ENCODE data around the gene NFASC.

The NFASC gene

DNA sequence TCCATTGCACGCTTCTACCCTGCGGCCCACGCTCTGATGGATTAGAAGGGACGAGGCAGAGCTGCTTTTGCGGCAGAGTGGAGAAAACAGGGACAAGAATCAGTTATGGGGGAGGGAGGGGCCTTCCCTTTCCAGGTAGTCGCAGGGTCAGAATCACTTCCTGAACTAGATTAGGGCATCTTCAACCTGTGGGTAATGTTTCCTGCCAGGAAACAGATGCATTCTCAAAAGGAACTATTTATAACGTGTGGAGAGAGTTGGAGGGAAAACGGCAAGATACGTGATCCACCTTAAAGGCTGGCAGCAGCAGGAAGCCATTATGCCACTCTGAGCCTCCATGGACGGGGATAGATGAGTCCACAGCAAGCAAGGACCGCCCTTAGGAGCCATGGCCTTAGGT, 112.5 kb downstream of the NFASC start:
- peak overlapping the region; percentile 80 for H3K4me2 ChIP-seq
- TF ChIP-seq Cebpa-rat (IDR thresholded peaks at IDR 0.05), result no peak
- H3K4me3 ChIP-seq, result peak overlapping the region; percentile 32; the same call in 1 of the 2 replicates
- peak overlapping the region; percentile 46; the same call in 1 of the 2 replicates for H3K9ac ChIP-seq
- H3K9me3 ChIP-seq, result no peaks in the 10 kb centered on the region
- no peaks in the 10 kb centered on the region for H4K20me1 ChIP-seq
- H3K36me3 ChIP-seq, result no peaks in the 10 kb centered on the region
- H3K27me3 ChIP-seq, result no peaks in the 10 kb centered on the region
- H3K27ac ChIP-seq, result peak overlapping the region; percentile 78
- H3K4me1 ChIP-seq, result peaks cover 43% of the 10 kb centered on the region

DNA sequence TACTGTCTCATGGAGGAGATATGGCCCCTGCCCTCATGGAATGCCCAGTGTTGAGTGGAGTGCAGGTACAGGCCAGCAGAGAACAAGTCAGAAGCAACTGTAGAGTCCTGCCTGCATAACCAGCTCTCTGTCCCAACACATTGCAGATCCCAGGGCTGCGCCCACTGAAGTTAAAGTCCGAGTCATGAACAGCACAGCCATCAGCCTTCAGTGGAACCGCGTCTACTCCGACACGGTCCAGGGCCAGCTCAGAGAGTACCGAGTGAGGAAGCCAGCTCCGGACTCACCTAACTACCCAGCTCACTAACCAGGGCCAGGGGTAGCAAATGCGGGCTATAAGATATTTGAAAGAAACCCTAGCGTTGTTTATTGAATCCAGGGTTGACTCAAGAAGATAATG, 113.2 kb downstream of the NFASC start:
- Histone ChIP-seq H3K27ac (peak overlapping the region; percentile 78), H3K4me3 (no peak overlapping the region), H3K9ac (peak overlapping the region; percentile 46; the same call in 1 of the 2 replicates), H4K20me1 (no peaks in the 10 kb centered on the region), H3K4me1 (peaks cover 43% of the 10 kb centered on the region), H3K36me3 (no peaks in the 10 kb centered on the region), H3K9me3 (no peaks in the 10 kb centered on the region), H3K27me3 (no peaks in the 10 kb centered on the region), H3K4me2 (peak overlapping the region; percentile 80)
- TF ChIP-seq Cebpa-rat (IDR thresholded peaks at IDR 0.05), result no peak

DNA sequence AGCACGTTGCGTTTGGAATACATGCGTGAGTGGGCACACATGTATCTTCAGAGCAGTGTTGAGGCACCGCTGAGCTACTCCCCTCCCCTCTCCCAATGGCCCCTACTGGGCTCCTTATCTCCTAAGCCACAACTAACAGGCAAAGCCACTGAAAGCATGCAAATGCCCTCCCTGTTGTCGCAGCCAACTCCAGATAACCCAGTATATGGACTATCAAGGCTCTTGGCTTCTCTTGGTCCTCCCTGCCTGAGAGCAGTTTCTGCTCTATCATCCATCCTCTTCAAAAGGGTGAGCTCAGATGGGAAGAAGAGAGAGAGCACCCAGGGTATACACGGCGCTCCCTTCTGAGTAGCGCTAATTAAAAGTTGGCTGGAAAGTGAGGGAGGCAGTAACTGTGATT, 113.8 kb downstream of the NFASC start:
- H3K9ac ChIP-seq, result no peak overlapping the region
- H3K36me3 ChIP-seq, result no peaks in the 10 kb centered on the region
- TF ChIP-seq Cebpa-rat (IDR thresholded peaks at IDR 0.05), result no peak
- no peaks in the 10 kb centered on the region for H3K9me3 ChIP-seq
- H3K27me3 ChIP-seq, result no peaks in the 10 kb centered on the region
- H3K4me3 ChIP-seq, result no peak overlapping the region
- peaks cover 43% of the 10 kb centered on the region for H3K4me1 ChIP-seq
- H4K20me1 ChIP-seq, result no peaks in the 10 kb centered on the region
- H3K4me2 ChIP-seq, result peak overlapping the region; percentile 30
- no peak overlapping the region for H3K27ac ChIP-seq

DNA sequence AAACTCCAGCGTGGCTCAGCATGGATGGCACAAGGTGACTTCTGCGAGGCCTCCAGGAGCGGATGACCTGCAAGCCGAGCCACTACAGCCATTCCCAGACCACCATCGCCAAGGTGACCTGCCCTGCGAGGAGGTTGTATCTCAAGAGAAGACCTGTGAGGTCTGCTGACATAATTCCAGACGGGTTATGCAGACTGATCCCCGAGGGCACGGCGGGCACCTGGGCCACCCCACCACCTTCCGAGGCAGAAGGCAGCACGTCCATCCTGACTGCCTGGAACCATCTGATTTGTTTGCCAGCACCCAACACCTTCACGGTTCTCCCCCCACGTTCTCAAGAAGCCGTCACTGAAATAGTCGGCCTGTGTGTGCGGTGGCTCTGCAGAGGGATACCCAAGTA, 115.5 kb downstream of the NFASC start:
- Histone ChIP-seq H3K27me3 (no peaks in the 10 kb centered on the region), H3K27ac (no peak overlapping the region), H3K4me1 (peaks cover 40% of the 10 kb centered on the region), H3K36me3 (no peaks in the 10 kb centered on the region), H3K9ac (no peak overlapping the region), H3K4me2 (no peak overlapping the region), H3K4me3 (no peak overlapping the region), H3K9me3 (no peaks in the 10 kb centered on the region), H4K20me1 (no peaks in the 10 kb centered on the region)
- TF ChIP-seq Cebpa-rat (IDR thresholded peaks at IDR 0.05), result no peak

DNA sequence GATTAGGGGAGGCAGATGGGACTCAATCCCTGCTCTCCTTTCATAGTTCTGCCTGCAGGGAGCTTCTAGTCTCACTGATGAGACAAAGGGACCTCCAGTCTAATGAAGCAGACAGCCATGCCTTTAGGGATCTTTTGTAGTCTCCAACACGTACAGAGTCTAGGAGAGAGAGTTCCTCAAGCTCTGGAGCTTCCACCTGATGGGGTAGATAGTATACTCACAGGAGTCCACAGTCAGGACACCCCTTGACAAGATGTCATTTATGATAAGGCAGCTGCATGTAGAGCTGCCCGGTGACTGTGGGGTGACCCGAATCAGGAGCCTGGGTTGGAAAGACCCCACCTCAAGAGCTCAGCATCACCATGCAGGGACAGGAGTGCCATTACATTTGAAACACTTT, 117.0 kb downstream of the NFASC start:
- no peak overlapping the region for H3K9ac ChIP-seq
- no peaks in the 10 kb centered on the region for H4K20me1 ChIP-seq
- no peaks in the 10 kb centered on the region for H3K9me3 ChIP-seq
- H3K27ac ChIP-seq, result no peak overlapping the region
- peaks cover 36% of the 10 kb centered on the region for H3K4me1 ChIP-seq
- no peak overlapping the region for H3K4me3 ChIP-seq
- H3K27me3 ChIP-seq, result no peaks in the 10 kb centered on the region
- H3K4me2 ChIP-seq, result no peak overlapping the region
- TF ChIP-seq Cebpa-rat (IDR thresholded peaks at IDR 0.05), result no peak
- no peaks in the 10 kb centered on the region for H3K36me3 ChIP-seq

DNA sequence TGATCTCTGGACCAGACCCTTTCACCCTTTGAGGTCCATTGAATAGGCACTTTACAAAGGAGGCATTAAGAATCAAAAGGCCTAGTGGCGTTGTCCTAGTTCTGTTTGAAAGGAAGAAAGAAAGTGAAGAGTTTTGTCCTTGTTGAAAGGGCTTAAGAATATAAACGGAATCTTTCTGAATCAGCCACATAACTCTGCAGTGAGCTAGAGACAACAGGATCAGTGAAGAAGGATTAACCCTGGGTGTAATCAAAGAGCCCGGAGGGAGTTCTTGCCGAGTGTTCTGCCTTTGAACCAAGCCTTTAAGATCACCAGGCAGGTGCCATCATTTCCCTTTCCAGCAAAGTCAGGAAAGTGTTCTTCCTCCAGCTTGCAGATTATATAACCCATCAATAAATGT, 117.5 kb downstream of the NFASC start:
- H3K4me1 ChIP-seq, result peaks cover 35% of the 10 kb centered on the region
- TF ChIP-seq Cebpa-rat (IDR thresholded peaks at IDR 0.05), result no peak
- H3K36me3 ChIP-seq, result no peaks in the 10 kb centered on the region
- H3K27me3 ChIP-seq, result no peaks in the 10 kb centered on the region
- no peak overlapping the region for H3K27ac ChIP-seq
- H3K4me3 ChIP-seq, result no peak overlapping the region
- no peaks in the 10 kb centered on the region for H3K9me3 ChIP-seq
- H3K9ac ChIP-seq, result no peak overlapping the region
- H3K4me2 ChIP-seq, result no peak overlapping the region
- H4K20me1 ChIP-seq, result no peaks in the 10 kb centered on the region

DNA sequence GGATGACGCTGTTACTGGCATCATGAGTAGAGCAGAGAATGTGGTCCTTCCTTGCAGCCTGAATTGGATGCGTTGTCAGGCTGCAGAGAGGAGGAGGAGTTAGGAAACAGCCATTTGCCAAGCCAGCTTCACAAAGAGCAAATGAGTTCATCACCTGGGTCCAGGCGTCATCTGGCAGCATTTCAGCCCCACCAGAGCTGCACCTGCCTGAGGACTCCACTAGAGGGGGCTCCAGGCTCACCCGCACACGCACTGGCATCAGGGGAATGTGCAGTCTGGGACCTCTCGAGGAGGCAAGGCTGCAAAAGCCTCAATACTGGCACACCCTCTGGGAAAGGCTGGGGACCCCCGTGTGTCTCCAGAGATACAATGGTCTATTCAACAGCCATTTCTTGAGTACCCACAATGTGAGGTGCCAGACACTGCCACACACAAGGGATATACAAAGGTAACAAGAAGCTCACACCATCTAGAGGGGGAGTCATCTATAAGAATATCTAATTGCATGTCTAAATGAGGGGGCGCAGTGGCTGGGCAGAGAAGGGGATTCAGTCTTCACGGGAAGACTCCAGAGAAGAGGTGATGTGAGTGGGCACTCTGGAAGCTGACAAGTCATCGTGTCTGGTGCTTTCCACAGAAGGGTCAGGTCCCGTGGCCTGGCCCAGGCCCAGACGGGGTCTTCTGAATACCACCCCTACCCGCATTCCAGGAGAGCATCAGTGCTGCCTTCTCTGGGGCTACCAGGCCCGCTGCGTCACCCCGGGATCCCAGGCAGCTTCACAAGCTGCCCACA, 118.8 kb downstream of the NFASC start:
- no peak overlapping the region for H3K4me2 ChIP-seq
- no peaks in the 10 kb centered on the region for H3K27me3 ChIP-seq
- peaks cover 22% of the 10 kb centered on the region for H3K4me1 ChIP-seq
- no peaks in the 10 kb centered on the region for H4K20me1 ChIP-seq
- no peak overlapping the region for H3K4me3 ChIP-seq
- no peak overlapping the region for H3K27ac ChIP-seq
- no peak overlapping the region for H3K9ac ChIP-seq
- no peaks in the 10 kb centered on the region for H3K36me3 ChIP-seq
- H3K9me3 ChIP-seq, result no peaks in the 10 kb centered on the region
- TF ChIP-seq Cebpa-rat (IDR thresholded peaks at IDR 0.05), result no peak

DNA sequence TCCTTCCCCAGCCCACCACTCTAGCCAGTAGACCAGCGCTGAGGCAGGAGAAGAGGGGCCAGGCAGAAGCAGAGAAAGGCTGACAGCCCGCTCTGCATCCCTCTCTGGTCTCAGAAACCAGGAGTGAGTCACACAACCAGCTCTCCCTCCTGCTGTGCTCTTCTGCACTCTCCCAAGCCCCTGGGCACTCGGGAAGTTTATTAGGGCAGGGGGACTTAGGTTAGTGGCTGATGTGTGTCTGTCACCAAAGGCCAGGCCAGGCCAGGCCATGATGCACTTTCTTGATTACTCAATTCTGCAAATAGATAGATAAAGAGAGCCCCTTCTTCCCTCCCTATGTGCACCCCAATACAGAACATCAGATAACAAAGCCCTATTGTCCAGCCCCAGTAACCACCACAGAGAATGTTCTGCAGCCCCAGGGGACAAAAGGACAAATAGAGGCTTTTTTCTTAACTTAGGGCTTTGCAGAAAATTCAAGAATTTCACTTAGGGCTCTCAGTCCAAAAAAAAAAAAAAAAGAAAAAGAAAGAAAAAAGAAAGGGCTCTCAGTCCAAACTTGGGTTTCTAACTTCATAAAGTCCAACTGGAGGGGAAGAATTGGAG, 119.5 kb downstream of the NFASC start:
- Histone ChIP-seq H3K4me2 (no peak overlapping the region), H4K20me1 (no peaks in the 10 kb centered on the region), H3K27me3 (no peaks in the 10 kb centered on the region), H3K4me1 (peaks cover 16% of the 10 kb centered on the region), H3K9me3 (no peaks in the 10 kb centered on the region), H3K27ac (no peak overlapping the region), H3K36me3 (no peaks in the 10 kb centered on the region), H3K9ac (no peak overlapping the region), H3K4me3 (no peak overlapping the region)
- TF ChIP-seq Cebpa-rat (IDR thresholded peaks at IDR 0.05), result no peak

DNA sequence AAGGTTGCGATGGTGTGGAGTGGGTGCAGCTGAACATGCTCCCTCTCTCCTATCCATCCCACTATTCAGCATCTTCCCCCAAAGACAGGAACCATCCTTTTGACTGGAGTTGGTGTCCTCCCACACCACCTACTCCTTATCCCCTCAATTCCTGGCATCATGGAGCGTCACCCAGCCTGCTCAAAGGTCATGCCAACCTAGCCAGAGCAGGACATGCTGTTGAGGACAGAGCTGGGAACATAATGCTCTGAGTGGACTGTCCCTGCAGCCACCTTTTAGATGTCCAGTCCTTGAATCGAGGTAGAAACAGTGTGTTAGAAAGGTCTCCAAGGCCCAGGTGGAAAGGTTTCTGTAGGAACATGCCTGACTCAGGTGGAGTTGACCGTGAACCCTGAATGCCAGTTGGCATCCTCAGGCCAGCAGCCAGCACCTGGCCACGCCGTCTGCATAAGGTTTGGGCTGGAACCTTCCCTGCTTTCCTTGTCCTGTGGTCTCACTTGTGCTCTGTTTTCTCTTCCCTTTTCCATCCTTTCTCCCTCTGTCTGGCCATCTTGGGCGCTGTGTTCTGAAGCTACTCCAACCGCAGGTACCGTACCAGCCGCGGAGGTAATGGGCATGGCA, 120.2 kb downstream of the NFASC start:
- no peak overlapping the region for H3K9ac ChIP-seq
- no peak for TF ChIP-seq Cebpa-rat (IDR thresholded peaks at IDR 0.05)
- no peak overlapping the region for H3K27ac ChIP-seq
- H4K20me1 ChIP-seq, result no peaks in the 10 kb centered on the region
- H3K36me3 ChIP-seq, result no peaks in the 10 kb centered on the region
- H3K27me3 ChIP-seq, result no peaks in the 10 kb centered on the region
- H3K4me3 ChIP-seq, result no peak overlapping the region
- H3K4me2 ChIP-seq, result no peak overlapping the region
- peaks cover 16% of the 10 kb centered on the region for H3K4me1 ChIP-seq
- H3K9me3 ChIP-seq, result no peaks in the 10 kb centered on the region

DNA sequence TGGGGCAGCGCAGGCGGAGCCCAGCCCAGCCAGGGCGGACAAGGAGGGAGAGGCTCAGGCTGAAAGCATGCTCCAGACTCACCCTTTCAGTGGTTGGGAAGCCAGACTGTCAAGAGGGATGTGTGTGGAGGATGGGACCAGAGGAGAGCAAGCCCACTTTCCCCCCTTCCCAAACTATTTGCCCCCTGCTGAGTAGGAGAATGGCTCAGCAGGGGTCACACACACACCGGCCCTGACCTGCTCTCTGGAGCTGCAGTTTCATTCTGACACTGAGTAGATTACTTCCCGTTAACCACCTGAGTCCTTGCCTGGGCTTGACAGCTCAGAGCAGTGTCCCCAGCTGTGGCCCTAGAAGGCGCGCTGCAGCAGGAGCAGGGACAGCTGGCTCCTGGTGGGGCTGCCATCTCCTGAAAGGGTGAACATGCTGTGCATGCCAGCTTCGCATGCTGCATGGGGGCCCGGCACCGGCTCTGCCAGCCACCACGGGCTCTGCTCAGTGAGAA, 120.7 kb downstream of the NFASC start:
- Histone ChIP-seq H3K4me2 (peak overlapping the region; percentile 67; the same call in 1 of the 2 replicates), H3K27ac (0 out of 2 replicates have a peak overlapping the region, but pooled peaks have one; percentile 46), H3K36me3 (no peaks in the 10 kb centered on the region), H3K4me1 (peaks cover 16% of the 10 kb centered on the region), H3K9me3 (no peaks in the 10 kb centered on the region), H3K9ac (no peak overlapping the region), H3K4me3 (no peak overlapping the region), H3K27me3 (no peaks in the 10 kb centered on the region), H4K20me1 (no peaks in the 10 kb centered on the region)
- TF ChIP-seq Cebpa-rat (IDR thresholded peaks at IDR 0.05), result no peak

Data from BLaER1 (cell line).